GM21528 (cell line): ENCODE measurements around the gene GSAP.
"Not testable (repeated sequence)": the region's sequence is repeated elsewhere in the genome, so short reads cannot be mapped to it uniquely, and the experiment has no call there.

Experiments
- ATAC-seq: cut with Tn5 transposase; IDR thresholded peaks from one replicate; pipeline ENCODE4 v1.9.1; 2021; ENCODE audit warnings: mild to moderate bottlenecking, moderate library complexity; ENCODE audit not compliant: unreplicated experiment, low FRiP score

GSAP gene

GRCh38 chr7:77367976-77368375, 48.2 kb downstream of the GSAP start:
- ATAC-seq, result no peak

GRCh38 chr7:77362905-77363304, 53.2 kb downstream of the GSAP start:
- ATAC-seq, result no peak

GRCh38 chr7:77360969-77361368, 55.2 kb downstream of the GSAP start:
- ATAC-seq, result no peak

- ATAC-seq, result no peak
These were observed 56.0 kb downstream of the GSAP start for GRCh38 chr7:77360104-77360503.

- ATAC-seq, result no peak
These were observed 56.5 kb downstream of the GSAP start for GRCh38 chr7:77359599-77359998.

GRCh38 chr7:77354914-77355313, 61.2 kb downstream of the GSAP start:
- ATAC-seq, result no peak

- ATAC-seq, result no peak
These were observed 61.7 kb downstream of the GSAP start for GRCh38 chr7:77354484-77354883.

- ATAC-seq, result no peak
These were observed 62.2 kb downstream of the GSAP start for GRCh38 chr7:77353911-77354310.

- no peak for ATAC-seq
These were observed 62.8 kb downstream of the GSAP start for GRCh38 chr7:77353407-77353721.

GRCh38 chr7:77352665-77353406, 63.3 kb downstream of the GSAP start:
- ATAC-seq, result no peak

- peak; percentile 96 for ATAC-seq
These were observed 64.6 kb downstream of the GSAP start for GRCh38 chr7:77351539-77352004.

GRCh38 chr7:77349141-77349540, 67.0 kb downstream of the GSAP start:
- no peak for ATAC-seq

GRCh38 chr7:77348371-77348813, 67.8 kb downstream of the GSAP start:
- no peak for ATAC-seq

GRCh38 chr7:77346441-77346840, 69.7 kb downstream of the GSAP start:
- no peak for ATAC-seq

GRCh38 chr7:77345426-77345825, 70.7 kb downstream of the GSAP start:
- not testable (repeated sequence) for ATAC-seq

- no peak for ATAC-seq
These were observed 76.4 kb downstream of the GSAP start for GRCh38 chr7:77339726-77340125.

- ATAC-seq, result no peak
These were observed 77.1 kb downstream of the GSAP start for GRCh38 chr7:77338883-77339629.

GRCh38 chr7:77338260-77338659, 77.9 kb downstream of the GSAP start:
- ATAC-seq, result no peak

- no peak for ATAC-seq
These were observed 78.6 kb downstream of the GSAP start for GRCh38 chr7:77337456-77337990.

GRCh38 chr7:77335581-77335980, 80.6 kb downstream of the GSAP start:
- ATAC-seq, result no peak

- ATAC-seq, result not testable (repeated sequence)
These were observed 82.1 kb downstream of the GSAP start for GRCh38 chr7:77334039-77334438.
